ENCODE measurements around the gene ZNF500.

ZNF500 gene

DNA sequence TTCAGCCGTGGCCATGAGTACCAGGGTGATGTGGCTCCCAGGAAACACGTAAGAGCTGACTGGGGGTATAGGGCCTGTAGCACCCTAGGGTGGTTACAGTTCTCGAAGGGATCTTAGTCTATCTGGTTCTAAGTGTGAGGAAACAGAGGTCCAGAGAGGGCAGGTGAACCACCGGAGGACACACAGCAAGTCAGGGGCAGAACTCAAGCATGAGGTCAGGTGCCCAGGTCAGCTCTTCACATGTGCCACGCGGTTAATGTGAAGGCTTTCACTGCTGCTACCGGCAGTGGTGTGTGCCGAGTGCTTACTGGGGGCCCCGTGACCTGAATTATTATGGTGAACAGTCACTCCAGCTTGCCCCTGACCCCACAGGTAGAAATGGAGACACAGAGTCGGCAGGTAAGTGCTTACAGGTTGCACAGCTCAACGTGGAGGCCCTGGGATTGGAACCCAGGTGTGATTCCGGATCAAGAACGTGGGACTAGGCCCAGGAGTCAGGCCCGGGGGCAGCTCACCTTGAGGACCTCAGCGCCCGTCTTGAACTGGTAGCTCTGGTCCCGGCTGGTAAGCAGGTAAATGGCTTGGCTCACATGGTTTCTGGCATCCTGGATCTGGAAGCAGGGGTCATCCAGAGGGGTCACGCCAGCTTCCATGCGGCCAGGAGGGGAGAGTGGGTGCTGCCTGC, 32.4 kb upstream of the ZNF500 start:
- TF ChIP-seq MAX (IDR thresholded peaks at IDR 0.05) (no peak), ZBTB7A (IDR thresholded peaks at IDR 0.05; ENCODE audit: low read depth) (no peak), EGR1 (IDR thresholded peaks at IDR 0.05) (no peak)

GRCh38 chr16:4798456-4798855, 31.5 kb upstream of the ZNF500 start:
- TF ChIP-seq CEBPB (IDR thresholded peaks at IDR 0.05) (no peak), CREB1 (IDR thresholded peaks at IDR 0.05; ENCODE audit: low read depth) (no peak), NFIC (IDR thresholded peaks at IDR 0.05) (no peak), TAF1 (IDR thresholded peaks at IDR 0.05; ENCODE audit: low read depth) (no peak), ZBTB7A (IDR thresholded peaks at IDR 0.05; ENCODE audit: low read depth) (no peak), MAX (IDR thresholded peaks at IDR 0.05) (no peak), RAD21 (IDR thresholded peaks at IDR 0.05; ENCODE audit: low read depth) (no peak), EGR1 (IDR thresholded peaks at IDR 0.05) (no peak), EP300 (IDR thresholded peaks at IDR 0.05; ENCODE audit: borderline replicate concordance) (no peak), TCF12 (IDR thresholded peaks at IDR 0.05; ENCODE audit: low read depth) (no peak), YY1 (IDR thresholded peaks at IDR 0.05; ENCODE audit: low read depth) (no peak), TEAD4 (IDR thresholded peaks at IDR 0.05) (no peak), FOXM1 (IDR thresholded peaks at IDR 0.05; ENCODE audit: borderline replicate concordance, low read depth) (no peak)
- TF ChIP-seq, protein P1, sequence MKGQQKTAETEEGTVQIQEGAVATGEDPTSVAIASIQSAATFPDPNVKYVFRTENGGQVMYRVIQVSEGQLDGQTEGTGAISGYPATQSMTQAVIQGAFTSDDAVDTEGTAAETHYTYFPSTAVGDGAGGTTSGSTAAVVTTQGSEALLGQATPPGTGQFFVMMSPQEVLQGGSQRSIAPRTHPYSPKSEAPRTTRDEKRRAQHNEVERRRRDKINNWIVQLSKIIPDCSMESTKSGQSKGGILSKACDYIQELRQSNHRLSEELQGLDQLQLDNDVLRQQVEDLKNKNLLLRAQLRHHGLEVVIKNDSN (IDR thresholded peaks at IDR 0.05), result no peak
- TF ChIP-seq, protein P2, sequence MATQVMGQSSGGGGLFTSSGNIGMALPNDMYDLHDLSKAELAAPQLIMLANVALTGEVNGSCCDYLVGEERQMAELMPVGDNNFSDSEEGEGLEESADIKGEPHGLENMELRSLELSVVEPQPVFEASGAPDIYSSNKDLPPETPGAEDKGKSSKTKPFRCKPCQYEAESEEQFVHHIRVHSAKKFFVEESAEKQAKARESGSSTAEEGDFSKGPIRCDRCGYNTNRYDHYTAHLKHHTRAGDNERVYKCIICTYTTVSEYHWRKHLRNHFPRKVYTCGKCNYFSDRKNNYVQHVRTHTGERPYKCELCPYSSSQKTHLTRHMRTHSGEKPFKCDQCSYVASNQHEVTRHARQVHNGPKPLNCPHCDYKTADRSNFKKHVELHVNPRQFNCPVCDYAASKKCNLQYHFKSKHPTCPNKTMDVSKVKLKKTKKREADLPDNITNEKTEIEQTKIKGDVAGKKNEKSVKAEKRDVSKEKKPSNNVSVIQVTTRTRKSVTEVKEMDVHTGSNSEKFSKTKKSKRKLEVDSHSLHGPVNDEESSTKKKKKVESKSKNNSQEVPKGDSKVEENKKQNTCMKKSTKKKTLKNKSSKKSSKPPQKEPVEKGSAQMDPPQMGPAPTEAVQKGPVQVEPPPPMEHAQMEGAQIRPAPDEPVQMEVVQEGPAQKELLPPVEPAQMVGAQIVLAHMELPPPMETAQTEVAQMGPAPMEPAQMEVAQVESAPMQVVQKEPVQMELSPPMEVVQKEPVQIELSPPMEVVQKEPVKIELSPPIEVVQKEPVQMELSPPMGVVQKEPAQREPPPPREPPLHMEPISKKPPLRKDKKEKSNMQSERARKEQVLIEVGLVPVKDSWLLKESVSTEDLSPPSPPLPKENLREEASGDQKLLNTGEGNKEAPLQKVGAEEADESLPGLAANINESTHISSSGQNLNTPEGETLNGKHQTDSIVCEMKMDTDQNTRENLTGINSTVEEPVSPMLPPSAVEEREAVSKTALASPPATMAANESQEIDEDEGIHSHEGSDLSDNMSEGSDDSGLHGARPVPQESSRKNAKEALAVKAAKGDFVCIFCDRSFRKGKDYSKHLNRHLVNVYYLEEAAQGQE (IDR thresholded peaks at IDR 0.05; ENCODE audit: low read depth), result no peak

- TF ChIP-seq FOXM1 (IDR thresholded peaks at IDR 0.05; ENCODE audit: borderline replicate concordance, low read depth), result no peak
- TF ChIP-seq CREB1 (IDR thresholded peaks at IDR 0.05; ENCODE audit: low read depth), result no peak
- TF ChIP-seq TAF1 (IDR thresholded peaks at IDR 0.05; ENCODE audit: low read depth), result no peak
- TF ChIP-seq MAX (IDR thresholded peaks at IDR 0.05), result no peak
- TF ChIP-seq EP300 (IDR thresholded peaks at IDR 0.05; ENCODE audit: borderline replicate concordance), result no peak
- no peak for TF ChIP-seq TEAD4 (IDR thresholded peaks at IDR 0.05)
- TF ChIP-seq, protein P2 (IDR thresholded peaks at IDR 0.05; ENCODE audit: low read depth), result no peak
- TF ChIP-seq NFIC (IDR thresholded peaks at IDR 0.05), result no peak
- TF ChIP-seq CEBPB (IDR thresholded peaks at IDR 0.05), result no peak
- TF ChIP-seq EGR1 (IDR thresholded peaks at IDR 0.05), result no peak
- no peak for TF ChIP-seq TCF12 (IDR thresholded peaks at IDR 0.05; ENCODE audit: low read depth)
- TF ChIP-seq ZBTB7A (IDR thresholded peaks at IDR 0.05; ENCODE audit: low read depth), result no peak
- TF ChIP-seq, protein P1 (IDR thresholded peaks at IDR 0.05), result no peak
- TF ChIP-seq YY1 (IDR thresholded peaks at IDR 0.05; ENCODE audit: low read depth), result no peak
- TF ChIP-seq RAD21 (IDR thresholded peaks at IDR 0.05; ENCODE audit: low read depth), result no peak
Measured at GRCh38 chr16:4797805-4798252, 30.9 kb upstream of the ZNF500 start.

- TF ChIP-seq, protein P1 (IDR thresholded peaks at IDR 0.05), result no peak
- TF ChIP-seq FOXM1 (IDR thresholded peaks at IDR 0.05; ENCODE audit: borderline replicate concordance, low read depth) (no peak), EGR1 (IDR thresholded peaks at IDR 0.05) (no peak), CEBPB (IDR thresholded peaks at IDR 0.05) (no peak), TCF12 (IDR thresholded peaks at IDR 0.05; ENCODE audit: low read depth) (no peak), ZBTB7A (IDR thresholded peaks at IDR 0.05; ENCODE audit: low read depth) (no peak), EP300 (IDR thresholded peaks at IDR 0.05; ENCODE audit: borderline replicate concordance) (no peak), MAX (IDR thresholded peaks at IDR 0.05) (no peak), TAF1 (IDR thresholded peaks at IDR 0.05; ENCODE audit: low read depth) (no peak), RAD21 (IDR thresholded peaks at IDR 0.05; ENCODE audit: low read depth) (no peak), CREB1 (IDR thresholded peaks at IDR 0.05; ENCODE audit: low read depth) (no peak), NFIC (IDR thresholded peaks at IDR 0.05) (no peak), YY1 (IDR thresholded peaks at IDR 0.05; ENCODE audit: low read depth) (no peak), TEAD4 (IDR thresholded peaks at IDR 0.05) (no peak)
- TF ChIP-seq, protein P2 (IDR thresholded peaks at IDR 0.05; ENCODE audit: low read depth), result no peak
Measured at GRCh38 chr16:4796982-4797804, 30.2 kb upstream of the ZNF500 start.

Measured in Ishikawa (cell line).